ENCODE data around the gene TFF1.

Gene TFF1

DNA sequence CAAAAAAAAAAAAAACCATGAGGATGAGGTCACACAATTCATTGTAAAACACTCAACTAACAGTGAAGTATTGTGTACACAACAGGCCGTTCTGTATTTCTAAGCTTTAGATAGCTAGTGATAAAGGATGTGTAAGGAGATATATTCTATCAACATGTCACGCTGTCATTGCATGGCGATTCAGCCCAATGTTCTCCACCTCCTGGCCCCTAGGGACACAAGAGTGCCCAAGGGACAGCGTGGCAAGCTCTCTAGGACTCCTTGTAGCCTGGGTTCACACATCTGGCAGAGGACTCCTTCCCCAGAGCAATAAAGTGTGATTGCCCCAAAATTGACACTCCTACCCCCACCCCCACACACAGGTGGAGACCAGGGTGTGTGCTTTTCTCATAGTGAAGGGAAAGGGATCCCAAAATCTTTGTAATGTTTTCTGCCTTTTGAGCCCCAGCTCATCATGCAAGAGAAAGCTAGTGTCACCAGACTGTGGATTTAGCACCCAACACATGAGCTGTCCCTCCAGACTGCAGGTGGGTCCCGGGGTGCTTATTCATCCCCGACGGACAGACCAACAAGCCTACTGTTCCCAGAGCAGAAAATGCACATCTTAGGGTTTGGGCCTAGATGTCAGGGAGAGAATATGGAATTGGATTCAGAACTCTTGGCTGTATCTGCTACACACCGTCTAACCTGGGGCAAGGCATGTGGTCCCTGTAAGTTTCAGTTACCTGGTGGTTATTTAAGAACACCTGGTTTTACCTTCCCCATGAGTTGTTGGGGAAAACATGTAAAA, 18.0 kb upstream of the TFF1 start:
- TF ChIP-seq, protein P1, sequence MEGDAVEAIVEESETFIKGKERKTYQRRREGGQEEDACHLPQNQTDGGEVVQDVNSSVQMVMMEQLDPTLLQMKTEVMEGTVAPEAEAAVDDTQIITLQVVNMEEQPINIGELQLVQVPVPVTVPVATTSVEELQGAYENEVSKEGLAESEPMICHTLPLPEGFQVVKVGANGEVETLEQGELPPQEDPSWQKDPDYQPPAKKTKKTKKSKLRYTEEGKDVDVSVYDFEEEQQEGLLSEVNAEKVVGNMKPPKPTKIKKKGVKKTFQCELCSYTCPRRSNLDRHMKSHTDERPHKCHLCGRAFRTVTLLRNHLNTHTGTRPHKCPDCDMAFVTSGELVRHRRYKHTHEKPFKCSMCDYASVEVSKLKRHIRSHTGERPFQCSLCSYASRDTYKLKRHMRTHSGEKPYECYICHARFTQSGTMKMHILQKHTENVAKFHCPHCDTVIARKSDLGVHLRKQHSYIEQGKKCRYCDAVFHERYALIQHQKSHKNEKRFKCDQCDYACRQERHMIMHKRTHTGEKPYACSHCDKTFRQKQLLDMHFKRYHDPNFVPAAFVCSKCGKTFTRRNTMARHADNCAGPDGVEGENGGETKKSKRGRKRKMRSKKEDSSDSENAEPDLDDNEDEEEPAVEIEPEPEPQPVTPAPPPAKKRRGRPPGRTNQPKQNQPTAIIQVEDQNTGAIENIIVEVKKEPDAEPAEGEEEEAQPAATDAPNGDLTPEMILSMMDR (IDR thresholded peaks at IDR 0.05; ENCODE audit: low read depth, low read length, missing control alignments), result no peak
- no peak overlapping the region for H3K4me3 ChIP-seq (ENCODE audit: low read depth, low read length)
- DNase-seq (ENCODE audit: low read depth), result no peak

DNA sequence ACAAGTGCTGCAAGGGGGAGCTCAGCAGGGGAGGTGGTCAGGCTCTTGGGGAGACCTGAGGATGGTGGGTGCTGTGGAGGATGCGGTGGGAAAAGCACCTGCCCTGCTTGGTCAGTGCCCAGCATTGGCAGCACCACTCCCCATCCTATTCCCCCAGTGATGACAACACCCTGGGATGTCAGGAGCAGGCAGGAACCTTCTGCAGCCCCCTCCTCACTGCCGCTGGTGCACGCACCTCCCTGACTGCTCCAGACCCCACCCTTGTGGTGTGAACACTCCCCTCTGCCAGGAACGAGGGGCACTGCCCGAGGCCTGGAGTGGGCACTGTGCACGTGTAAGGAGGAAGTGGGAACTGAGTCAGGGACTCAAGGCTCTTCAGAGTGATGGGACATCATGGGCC, 17.0 kb upstream of the TFF1 start:
- H3K4me3 ChIP-seq (ENCODE audit: low read depth, low read length), result no peak overlapping the region
- TF ChIP-seq, protein P1 (IDR thresholded peaks at IDR 0.05; ENCODE audit: low read depth, low read length, missing control alignments), result no peak

DNA sequence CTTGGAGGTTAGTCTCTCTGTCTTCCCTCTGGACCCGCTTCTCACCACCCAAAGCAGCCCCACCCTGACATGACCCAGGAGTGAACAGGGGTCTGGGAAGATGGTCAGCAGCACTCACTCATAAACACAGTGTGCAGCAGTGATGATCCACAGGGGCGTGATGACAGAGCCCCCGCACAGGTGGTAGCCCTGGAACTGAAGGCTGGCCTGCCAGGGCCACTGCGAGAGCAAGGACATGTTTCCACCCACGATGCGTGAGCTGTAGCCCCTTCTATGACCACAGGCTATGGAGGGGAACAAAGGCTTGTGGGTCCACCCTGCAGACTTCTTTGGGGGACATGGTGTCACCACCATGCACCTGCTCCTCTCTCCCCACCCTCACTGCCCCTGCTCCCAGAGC, 16.6 kb upstream of the TFF1 start:
- no peak overlapping the region for H3K4me3 ChIP-seq (ENCODE audit: low read depth, low read length)
- no peak for DNase-seq (ENCODE audit: low read depth)
- TF ChIP-seq, protein P1 (IDR thresholded peaks at IDR 0.05; ENCODE audit: low read depth, low read length, missing control alignments), result no peak

More for the DNA sequence above, 17.0 kb upstream of the TFF1 start:
- no peak for DNase-seq (ENCODE audit: low read depth)

DNA sequence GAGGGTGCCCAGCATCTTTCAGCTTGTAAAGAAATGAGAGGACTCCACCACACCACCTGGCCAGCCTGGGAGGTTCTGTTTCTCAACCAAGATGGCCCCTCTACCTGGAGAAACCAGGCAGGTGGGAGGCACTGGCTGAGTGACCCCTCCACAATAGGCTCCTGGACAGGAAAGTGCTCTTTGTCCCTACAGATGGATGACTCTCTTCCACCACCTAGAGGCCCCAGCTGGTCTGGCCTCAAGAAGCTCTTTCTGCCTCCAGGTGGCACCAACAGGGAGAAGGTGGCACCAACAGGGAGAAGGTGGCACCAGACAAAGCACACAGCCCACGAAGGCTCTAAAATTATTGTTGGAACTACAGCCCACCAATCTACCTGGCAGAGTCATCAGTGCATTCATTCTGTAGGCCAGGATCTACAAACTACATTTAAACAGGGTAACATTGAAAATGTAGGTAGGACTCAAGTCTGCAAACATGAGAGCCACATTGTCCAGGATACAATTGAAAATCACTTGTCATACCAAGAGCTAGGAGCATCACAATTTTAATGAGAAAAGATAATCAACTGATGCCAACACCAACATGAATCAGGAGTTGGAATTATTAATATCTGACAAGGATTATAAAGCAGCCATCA, 15.1 kb upstream of the TFF1 start:
- TF ChIP-seq, protein P1 (IDR thresholded peaks at IDR 0.05; ENCODE audit: low read depth, low read length, missing control alignments), result peak; percentile 86
- DNase-seq (ENCODE audit: low read depth), result no peak
- H3K4me3 ChIP-seq (ENCODE audit: low read depth, low read length), result no peak overlapping the region

DNA sequence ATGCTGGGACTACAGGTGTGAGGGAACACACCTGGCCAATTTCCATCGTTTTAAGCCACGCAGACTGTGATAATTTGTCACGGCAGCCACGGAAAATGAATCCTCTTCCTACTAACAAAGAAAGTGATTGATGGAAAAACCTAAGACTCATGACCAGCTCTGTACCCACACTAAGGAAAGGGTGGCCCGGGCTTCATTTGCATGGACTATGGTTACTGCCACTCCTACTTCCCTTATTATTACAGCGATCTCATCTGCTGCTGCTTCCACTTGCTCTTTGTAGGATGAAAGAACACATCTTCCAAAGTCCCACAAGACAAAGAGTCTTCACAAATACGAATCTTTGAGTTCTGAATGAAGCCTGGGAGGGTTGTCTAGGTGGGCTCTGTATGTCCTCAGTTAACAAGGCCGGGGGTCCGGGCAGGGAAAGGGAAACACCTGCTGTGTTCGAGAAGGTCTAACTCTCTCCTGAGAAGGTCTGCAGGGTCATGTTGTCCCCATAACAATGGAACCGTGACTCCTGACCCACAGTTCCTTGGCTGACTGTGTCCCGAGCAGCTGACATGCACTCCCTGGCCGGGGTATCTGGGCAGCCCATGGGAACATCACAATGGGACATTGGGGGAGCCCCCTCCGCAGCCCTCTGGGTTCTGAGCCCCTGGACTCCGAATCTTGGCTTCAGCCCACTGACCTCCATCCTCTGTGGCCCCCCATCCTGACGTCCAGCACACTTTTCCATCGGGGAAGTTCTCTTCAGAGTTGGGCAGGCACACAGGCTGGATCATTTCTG, 13.3 kb upstream of the TFF1 start:
- TF ChIP-seq, protein P1 (IDR thresholded peaks at IDR 0.05; ENCODE audit: low read depth, low read length, missing control alignments), result no peak
- no peak for DNase-seq (ENCODE audit: low read depth)
- H3K4me3 ChIP-seq (ENCODE audit: low read depth, low read length), result no peak overlapping the region

DNA sequence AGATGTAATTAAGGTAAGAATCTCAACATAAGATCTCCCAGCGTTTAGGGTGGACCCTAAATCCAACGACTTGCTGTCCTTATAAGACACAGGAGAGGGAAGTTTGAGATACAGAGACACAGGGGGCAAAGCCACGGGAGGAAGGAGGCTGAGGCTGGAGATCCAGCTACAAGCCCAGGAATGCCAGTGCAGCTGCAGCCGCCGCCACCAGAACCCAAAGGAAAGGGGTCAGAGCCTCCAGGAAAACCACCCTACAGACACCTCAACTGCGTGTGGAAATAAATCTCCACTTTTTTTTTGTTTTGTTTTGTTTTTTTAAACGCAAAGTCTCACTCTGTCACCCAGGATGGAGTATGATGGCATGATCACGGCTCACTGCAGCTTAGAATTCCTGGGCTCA, 12.1 kb upstream of the TFF1 start:
- DNase-seq (ENCODE audit: low read depth), result no peak
- TF ChIP-seq, protein P1 (IDR thresholded peaks at IDR 0.05; ENCODE audit: low read depth, low read length, missing control alignments), result no peak
- no peak overlapping the region for H3K4me3 ChIP-seq (ENCODE audit: low read depth, low read length)

Measured in GM12864 (cell line).